Progenitor cell of endocrine pancreas (in vitro differentiated cells): ENCODE measurements around the gene FAM170B. TPM values are rescaled to one million over a fixed set of nuclear protein-coding genes. Genes with fewer than 3 reads are reported as not detected.

Source experiments
- DNase-seq: peaks from one replicate; pipeline ENCODE4 v3.0.0; 2021; ENCODE audit warnings: low spot score; ENCODE audit not compliant: unreplicated experiment
- H3K27ac Mint-ChIP-seq: 2 replicates; pipeline ENCODE4 v1.8.0; 2021; ENCODE audit warnings: mild to moderate bottlenecking, moderate library complexity, mixed read lengths
- H3K27me3 Mint-ChIP-seq: 2 replicates; pipeline ENCODE4 v1.8.0; 2021; ENCODE audit warnings: mixed read lengths
- H3K36me3 Mint-ChIP-seq: 2 replicates; pipeline ENCODE4 v1.8.0; 2022; ENCODE audit warnings: mixed read lengths; ENCODE audit not compliant: insufficient read depth
- H3K4me1 Mint-ChIP-seq: 2 replicates; pipeline ENCODE4 v1.8.0; 2021; ENCODE audit warnings: low read depth, mixed read lengths
- H3K4me3 Mint-ChIP-seq: 2 replicates; pipeline ENCODE4 v1.8.0; 2021; ENCODE audit warnings: low read depth, mild to moderate bottlenecking, moderate library complexity, mixed read lengths
- H3K9me3 Mint-ChIP-seq: 2 replicates; pipeline ENCODE4 v1.8.0; 2021; ENCODE audit warnings: low read depth, mixed read lengths
- total RNA-seq: library from RNA; stranded (reverse); gene quantifications from 2 replicates; pipeline ENCODE4 v1.2.1, GENCODE V29; 2021
- TF ChIP-seq, protein P1 (sequence below): fragments of 200-600 bp; sonication (generic); IDR thresholded peaks from one replicate; pipeline ENCODE4 v1.5.0; 2021; ENCODE audit warnings: antibody characterized with exemption, mild to moderate bottlenecking; ENCODE audit not compliant: unreplicated experiment

The FAM170B gene
- total RNA-seq, 1 donor from 2014 or later = not detected

DNA sequence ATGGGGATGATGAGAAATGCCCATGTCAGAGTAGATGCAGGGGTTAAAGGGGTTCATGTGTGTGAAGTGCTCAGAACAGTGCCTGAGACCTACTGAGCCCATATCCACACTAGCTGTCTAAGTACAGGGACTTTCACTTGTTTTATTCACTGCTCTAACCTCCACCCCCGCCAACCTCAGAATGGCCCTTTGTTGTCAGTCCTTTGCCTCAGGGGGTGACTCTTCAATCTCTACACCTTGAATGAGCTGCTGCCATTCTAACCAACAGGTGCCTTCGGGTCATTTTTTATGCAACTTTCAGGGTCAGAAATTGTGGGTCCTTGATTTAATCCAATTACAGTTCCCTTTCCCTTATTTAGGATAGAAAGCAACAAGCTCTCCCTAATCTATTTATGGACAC, 44.7 kb downstream of the FAM170B start:
- Mint-ChIP-seq H3K4me3 (no peak overlapping the region), H3K27me3 (peaks cover 9% of the 10 kb centered on the region)

DNA sequence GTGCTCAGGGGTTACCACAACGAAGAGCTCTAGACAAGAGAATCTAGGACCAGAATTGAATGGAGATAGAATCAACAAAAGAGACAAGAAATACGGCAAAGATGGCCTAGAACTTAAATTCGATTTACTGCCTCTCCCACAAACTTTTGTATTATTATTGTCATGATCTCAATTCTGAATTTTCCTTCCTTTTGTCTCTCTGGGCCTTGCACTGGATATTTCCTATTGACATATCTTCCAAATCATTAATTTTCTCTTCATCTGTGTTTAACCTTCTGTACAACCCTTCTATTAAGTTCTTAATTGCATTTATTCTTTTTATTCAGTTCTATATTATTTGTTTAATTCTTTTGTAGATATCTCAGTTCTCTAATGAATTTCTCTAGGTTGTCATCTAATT, 46.9 kb downstream of the FAM170B start:
- no peak for DNase-seq
- no peak overlapping the region for H3K4me3 Mint-ChIP-seq
- peaks cover 1% of the 10 kb centered on the region for H3K36me3 Mint-ChIP-seq
- H3K27ac Mint-ChIP-seq = no peak overlapping the region
- TF ChIP-seq, protein P1, sequence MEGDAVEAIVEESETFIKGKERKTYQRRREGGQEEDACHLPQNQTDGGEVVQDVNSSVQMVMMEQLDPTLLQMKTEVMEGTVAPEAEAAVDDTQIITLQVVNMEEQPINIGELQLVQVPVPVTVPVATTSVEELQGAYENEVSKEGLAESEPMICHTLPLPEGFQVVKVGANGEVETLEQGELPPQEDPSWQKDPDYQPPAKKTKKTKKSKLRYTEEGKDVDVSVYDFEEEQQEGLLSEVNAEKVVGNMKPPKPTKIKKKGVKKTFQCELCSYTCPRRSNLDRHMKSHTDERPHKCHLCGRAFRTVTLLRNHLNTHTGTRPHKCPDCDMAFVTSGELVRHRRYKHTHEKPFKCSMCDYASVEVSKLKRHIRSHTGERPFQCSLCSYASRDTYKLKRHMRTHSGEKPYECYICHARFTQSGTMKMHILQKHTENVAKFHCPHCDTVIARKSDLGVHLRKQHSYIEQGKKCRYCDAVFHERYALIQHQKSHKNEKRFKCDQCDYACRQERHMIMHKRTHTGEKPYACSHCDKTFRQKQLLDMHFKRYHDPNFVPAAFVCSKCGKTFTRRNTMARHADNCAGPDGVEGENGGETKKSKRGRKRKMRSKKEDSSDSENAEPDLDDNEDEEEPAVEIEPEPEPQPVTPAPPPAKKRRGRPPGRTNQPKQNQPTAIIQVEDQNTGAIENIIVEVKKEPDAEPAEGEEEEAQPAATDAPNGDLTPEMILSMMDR = no peak
- peaks cover 3% of the 10 kb centered on the region for H3K27me3 Mint-ChIP-seq
- H3K4me1 Mint-ChIP-seq = peaks cover 3% of the 10 kb centered on the region
- peaks cover 8% of the 10 kb centered on the region for H3K9me3 Mint-ChIP-seq

More for the DNA sequence above, 44.7 kb downstream of the FAM170B start:
- DNase-seq = no peak
- no peak overlapping the region for H3K27ac Mint-ChIP-seq
- peaks cover 1% of the 10 kb centered on the region for H3K36me3 Mint-ChIP-seq
- H3K4me1 Mint-ChIP-seq = no peaks in the 10 kb centered on the region
- peaks cover 8% of the 10 kb centered on the region for H3K9me3 Mint-ChIP-seq
- TF ChIP-seq, protein P1 = no peak

DNA sequence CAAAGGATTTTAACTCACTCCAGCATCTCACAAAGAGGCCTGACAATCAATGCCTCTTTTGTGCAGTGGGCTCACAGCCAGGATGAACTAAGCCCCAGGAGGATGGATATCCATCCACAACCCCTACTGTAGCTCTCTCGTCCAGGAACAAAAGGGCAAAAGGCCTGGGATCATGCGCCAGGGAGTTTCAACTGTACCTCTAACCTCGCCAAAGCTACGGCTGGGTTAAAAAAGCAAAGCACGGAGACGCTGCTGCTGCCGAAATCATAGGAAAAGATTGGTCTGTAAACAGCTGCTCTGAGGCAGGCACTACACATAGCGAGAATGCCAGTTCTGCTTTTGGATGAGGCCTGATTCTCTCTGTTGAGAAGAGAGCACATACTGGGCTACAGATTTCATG, 50.6 kb downstream of the FAM170B start:
- TF ChIP-seq, protein P1 = no peak
- Mint-ChIP-seq H3K27ac (peak overlapping the region; percentile 65), H3K36me3 (peaks cover 1% of the 10 kb centered on the region), H3K27me3 (peaks cover 8% of the 10 kb centered on the region), H3K4me3 (no peak overlapping the region), H3K9me3 (peaks cover 8% of the 10 kb centered on the region), H3K4me1 (peaks cover 7% of the 10 kb centered on the region)
- DNase-seq = no peak

DNA sequence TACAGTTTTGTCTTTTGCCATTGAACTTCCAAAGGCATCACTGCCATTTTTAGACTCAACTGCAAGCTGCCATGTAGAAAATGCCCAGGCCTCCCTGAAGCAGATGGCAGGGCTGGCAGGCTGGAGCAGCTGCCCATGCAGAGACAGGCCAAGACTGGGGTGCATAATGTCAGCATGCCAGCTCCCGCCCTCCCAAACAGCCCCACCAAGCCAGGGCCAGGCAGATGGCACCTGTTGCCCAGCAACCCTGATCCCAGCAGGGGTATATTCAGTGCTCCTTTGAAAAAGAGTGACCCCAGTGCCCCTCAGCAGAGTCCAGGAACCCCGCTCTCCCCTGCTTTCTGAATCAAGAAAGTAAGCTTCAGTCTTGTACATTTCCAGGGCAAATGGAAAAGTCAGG, 51.1 kb downstream of the FAM170B start:
- DNase-seq = no peak
- H3K27ac Mint-ChIP-seq = no peak overlapping the region
- TF ChIP-seq, protein P1 = no peak
- H3K4me3 Mint-ChIP-seq = no peak overlapping the region
- peaks cover 7% of the 10 kb centered on the region for H3K4me1 Mint-ChIP-seq
- H3K36me3 Mint-ChIP-seq = peaks cover 1% of the 10 kb centered on the region
- H3K9me3 Mint-ChIP-seq = peaks cover 8% of the 10 kb centered on the region
- H3K27me3 Mint-ChIP-seq = peaks cover 8% of the 10 kb centered on the region

DNA sequence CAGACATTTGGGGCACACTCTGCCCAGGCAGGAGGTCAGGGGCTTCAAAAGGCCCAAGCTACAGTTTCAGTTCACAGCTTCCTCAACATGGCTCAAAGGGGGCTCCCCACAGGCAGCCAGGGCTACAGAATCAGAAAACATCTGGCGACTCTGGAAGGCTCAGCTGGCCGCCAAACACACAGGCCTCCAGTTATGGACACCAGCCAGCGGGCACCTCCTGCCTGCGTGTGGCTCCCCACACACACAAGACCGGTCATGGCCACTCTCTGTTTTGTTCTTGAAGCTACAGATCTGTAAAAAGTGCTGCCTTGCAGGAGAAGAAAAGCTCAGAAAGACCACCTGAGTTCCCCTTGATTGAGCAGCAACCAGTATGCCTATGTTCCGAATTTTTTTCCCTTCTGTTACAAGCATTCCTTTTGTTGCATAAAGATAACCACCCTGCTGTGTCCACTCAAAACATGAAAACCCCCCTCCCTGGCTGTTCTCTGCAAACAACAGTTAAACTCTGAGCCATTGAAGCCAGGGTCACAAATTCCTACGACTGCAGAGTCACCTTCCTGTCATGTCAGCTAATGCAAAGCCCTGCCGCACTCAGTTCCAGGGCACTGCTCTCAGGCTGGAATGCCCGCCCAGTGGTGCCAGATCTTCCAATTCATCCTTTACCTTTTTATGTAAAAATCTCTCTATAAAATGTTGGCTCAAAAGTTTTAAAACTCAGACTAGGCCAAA, 52.1 kb downstream of the FAM170B start:
- no peak overlapping the region for H3K4me3 Mint-ChIP-seq
- peaks cover 11% of the 10 kb centered on the region for H3K4me1 Mint-ChIP-seq
- H3K36me3 Mint-ChIP-seq = no peaks in the 10 kb centered on the region
- no peak for DNase-seq
- TF ChIP-seq, protein P1 = no peak
- no peak overlapping the region for H3K27ac Mint-ChIP-seq
- peaks cover 3% of the 10 kb centered on the region for H3K9me3 Mint-ChIP-seq
- peaks cover 16% of the 10 kb centered on the region for H3K27me3 Mint-ChIP-seq

Other genes with a start within 250 kb of the FAM170B start
- not detected in 2 replicates for gene LRRC18, start 194.2 kb downstream of the FAM170B start, total RNA-seq
- gene VSTM4, start 18.5 kb downstream of the FAM170B start, total RNA-seq = 0.22 and 0.40 TPM in 2 replicates
- not detected in 2 replicates for gene TMEM273, start 54.4 kb upstream of the FAM170B start, total RNA-seq
- not detected in 2 replicates for gene C10orf71, start 165.1 kb upstream of the FAM170B start, total RNA-seq